Uterus (tissue), 2 donors: ENCODE measurements around the gene GLP1R.

Source experiments
- CTCF ChIP-seq, 4 experiments: fragments of 200-600 bp in 2 of 4; fragments of 450-650 bp in 2 of 4; sonication (generic) in 2 of 4; IDR thresholded peaks; one replicate each; pipeline ENCODE4 v1.5.1; 2016 to 2019; ENCODE audit warnings: antibody characterized with exemption in 4 of 4, mild to moderate bottlenecking in 2 of 4, moderate library complexity in 1 of 4
- POLR2A ChIP-seq, 2 donors: fragments of 450-650 bp; IDR thresholded peaks; one replicate each; pipeline ENCODE4 v1.6.1; 2016; ENCODE audit warnings: antibody characterized with exemption in 2 of 2, mild to moderate bottlenecking in 1 of 2, moderate library complexity in 1 of 2

GRCh38 chr6:39016839-39017546, 31.6 kb upstream of the GLP1R start:
- TF ChIP-seq POLR2A (IDR thresholded peaks at IDR 0.05), result no peak
- TF ChIP-seq CTCF (IDR thresholded peaks at IDR 0.05), result no peak
